Heart left ventricle (tissue), 16 donors: Measurements from ENCODE around the gene NOC3L. TPM values are rescaled to one million over a fixed set of nuclear protein-coding genes. Genes with fewer than 3 reads are reported as not detected.

Experiments
- ATAC-seq, 4 donors: fragments of 200-7000 bp; cut with Tn5 transposase; one replicate each; pipeline ENCODE4 v1.9.1; 2020 to 2022; ENCODE audit warnings: moderate library complexity in 4 of 4, mild to moderate bottlenecking in 3 of 4, moderate number of reproducible peaks in 1 of 4
- DNase-seq, 5 donors: peaks; one replicate each; pipeline ENCODE4 v3.0.0-alpha.2; 2020
- H3K27ac ChIP-seq, 12 donors: fragments of 200-600 bp; sonication (generic) in 4 of 12; one replicate each; pipeline versions ENCODE4 v1.5.0 to v1.8.0; 2016 to 2022; ENCODE audit warnings: mild to moderate bottlenecking in 2 of 12
- H3K27me3 ChIP-seq, 9 donors: fragments of 200-600 bp; sonication (generic) in 2 of 9; one replicate each; pipeline versions ENCODE4 v1.5.1 to v1.8.0; 2016 to 2022; ENCODE audit warnings: mild to moderate bottlenecking in 3 of 9
- H3K36me3 ChIP-seq, 9 donors: fragments of 200-600 bp; sonication (generic) in 2 of 9; one replicate each; pipeline versions ENCODE4 v1.5.0 to v1.8.0; 2018 to 2022; ENCODE audit warnings: mild to moderate bottlenecking in 2 of 9
- H3K4me1 ChIP-seq, 12 donors: fragments of 200-600 bp; sonication (generic) in 4 of 12; one replicate each; pipeline versions ENCODE4 v1.5.0 to v1.8.0; 2016 to 2022; ENCODE audit warnings: mild to moderate bottlenecking in 3 of 12
- H3K4me3 ChIP-seq, 12 donors: fragments of 200-600 bp; sonication (generic) in 4 of 12; one replicate each; pipeline versions ENCODE4 v1.5.0 to v1.8.0; 2017 to 2022; ENCODE audit warnings: mild to moderate bottlenecking in 9 of 12, moderate library complexity in 4 of 12
- H3K9me3 ChIP-seq, 12 donors: fragments of 200-600 bp; sonication (generic) in 4 of 12; one replicate each; pipeline versions ENCODE4 v1.5.0 to v1.8.0; 2016 to 2022; ENCODE audit warnings: mild to moderate bottlenecking in 1 of 12
- POLR2A ChIP-seq, 2 donors: fragments of 450-650 bp; IDR thresholded peaks; one replicate each; pipeline ENCODE4 v1.6.1; 2017; ENCODE audit warnings: antibody characterized with exemption in 2 of 2, mild to moderate bottlenecking in 2 of 2, moderate library complexity in 2 of 2
- WGBS, 4 donors: extraction: QIAGEN DNeasy Blood & Tissue Kit in 2 of 4; methylation state at CpG; one replicate each; pipeline versions ENCODE4 v1.1.5 to v1.1.7; 2013 to 2018; 5-methylcytosine and 5-hydroxymethylcytosine counted together
- intact Hi-C, 10 donors: fragments of 100-400 bp; cut with DNase I; formaldehyde crosslinking; loops; one replicate each; pipeline versions ENCODE4 v1.11.1 to v1.14.2; 2022
- polyA plus RNA-seq, 2 donors: library from polyadenylated mRNA; stranded (reverse); fragments of 200-250 nt; gene quantifications; one replicate each; pipeline ENCODE4 v1.2.3, GENCODE V29; 2013
- total RNA-seq, 9 donors: library from RNA; depleted of rRNA in 2 of 9; stranded (reverse); fragments of >200 nt in 2 of 9; fragmentation: NEBNext Ultra II Directional in 3 of 9; extraction: Animal tissue kit (Norgen Biotek cat#: 25700) in 3 of 9; gene quantifications; one replicate each; pipeline versions ENCODE4 v1.1.0 to v1.2.4, GENCODE V29; 2016 to 2023
- TF ChIP-seq, protein P1 (sequence below), 12 donors: fragments of 200-600 bp; sonication (generic) in 4 of 12; IDR thresholded peaks; one replicate each; pipeline versions ENCODE4 v1.5.0 to v1.8.0; 2018 to 2022; ENCODE audit warnings: antibody characterized with exemption in 12 of 12, mild to moderate bottlenecking in 5 of 12
- donor health status: ischemic (EF 13 %, LVEDD 7.1; RV severe dilation, severe dysfunction).
- donor health status: healthy with polysubstance abuse.
- donor health status: DM: no; HTN: yes; CAD: no.
- donor health status: DM: no; HTN: no; CAD: no.
- donor health status: ischemic (EF 25% LVEDD 6.9; RV normal size, moderate dysfunction).
- donor health status: ischemic (EF 25% LVEDD 5.7; RV mildly dilated, moderate dysfunction).
- donor health status: healthy.
- donor health status: DM: yes; HTN: yes; CAD: no.
- donor health status: ischemic (EF 35%, LVEDD 5.7; RV mildly dilated, moderate dysfunction).
- donor health status: nonischemic (EF 11% LVEDD 7.7; RV severe dilation, severe dysfunction).
- donor health status: DM: yes; HTN: yes; CAD: no.
- donor health status: PGD.
- donor health status: ischemic (EF 29% LVEDD 5.4; RV normal size, mild dysfunction).
- donor health status: nonischemic (EF 23%, LVEDD 6.1; RV moderate dilation, normal function).

NOC3L gene
- total and polyA plus RNA-seq, 11 donors: 2.2 to 12.0 (median 8.2) TPM

DNA sequence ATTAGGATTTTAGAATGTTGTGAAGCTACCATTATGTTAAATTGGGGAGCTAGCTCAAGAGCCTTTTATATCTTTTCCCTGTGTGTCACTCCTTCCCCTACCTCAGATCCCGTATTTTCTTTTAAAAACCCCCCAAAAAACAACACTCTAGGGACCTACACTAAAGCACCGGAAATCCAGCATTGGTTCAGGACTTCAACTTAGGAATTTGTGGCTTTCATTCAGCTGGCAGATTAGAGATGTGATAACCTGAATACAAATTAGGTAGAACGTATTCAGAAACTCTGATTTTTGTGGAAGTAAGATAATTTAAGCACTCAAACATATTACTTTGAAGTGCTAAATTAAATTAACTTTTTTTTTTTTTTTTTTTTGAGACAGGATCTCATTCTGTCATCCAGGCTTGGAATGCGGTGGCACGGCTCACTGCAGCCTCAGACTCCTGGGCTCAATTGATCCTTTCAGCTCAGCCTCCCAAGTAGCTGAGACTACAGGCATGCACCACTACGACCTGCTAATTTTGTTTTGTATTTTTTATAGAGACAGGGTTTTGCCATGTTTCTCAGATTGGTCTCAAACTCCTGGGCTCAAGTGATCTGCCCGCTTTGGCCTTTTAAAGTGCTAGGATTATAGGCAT, 46.4 kb upstream of the NOC3L start:
- no peak for TF ChIP-seq POLR2A (IDR thresholded peaks at IDR 0.05)
- TF ChIP-seq, protein P1, sequence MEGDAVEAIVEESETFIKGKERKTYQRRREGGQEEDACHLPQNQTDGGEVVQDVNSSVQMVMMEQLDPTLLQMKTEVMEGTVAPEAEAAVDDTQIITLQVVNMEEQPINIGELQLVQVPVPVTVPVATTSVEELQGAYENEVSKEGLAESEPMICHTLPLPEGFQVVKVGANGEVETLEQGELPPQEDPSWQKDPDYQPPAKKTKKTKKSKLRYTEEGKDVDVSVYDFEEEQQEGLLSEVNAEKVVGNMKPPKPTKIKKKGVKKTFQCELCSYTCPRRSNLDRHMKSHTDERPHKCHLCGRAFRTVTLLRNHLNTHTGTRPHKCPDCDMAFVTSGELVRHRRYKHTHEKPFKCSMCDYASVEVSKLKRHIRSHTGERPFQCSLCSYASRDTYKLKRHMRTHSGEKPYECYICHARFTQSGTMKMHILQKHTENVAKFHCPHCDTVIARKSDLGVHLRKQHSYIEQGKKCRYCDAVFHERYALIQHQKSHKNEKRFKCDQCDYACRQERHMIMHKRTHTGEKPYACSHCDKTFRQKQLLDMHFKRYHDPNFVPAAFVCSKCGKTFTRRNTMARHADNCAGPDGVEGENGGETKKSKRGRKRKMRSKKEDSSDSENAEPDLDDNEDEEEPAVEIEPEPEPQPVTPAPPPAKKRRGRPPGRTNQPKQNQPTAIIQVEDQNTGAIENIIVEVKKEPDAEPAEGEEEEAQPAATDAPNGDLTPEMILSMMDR (IDR thresholded peaks at IDR 0.05): no peak
- no peaks in the 10 kb centered on the region for H3K9me3 ChIP-seq
- DNase-seq: no peak
- intact Hi-C loops: no loop called here
- ATAC-seq: no peak
- H3K27me3 ChIP-seq: no peaks in the 10 kb centered on the region
- H3K27ac ChIP-seq: no peak overlapping the region
- 61 to 71% (median 66%) methylated on average over 7 of the region's 7 CpGs for WGBS, 4 donors
- H3K36me3 ChIP-seq: no peaks in the 10 kb centered on the region
- no peak overlapping the region for H3K4me3 ChIP-seq
- peaks cover 0 to 76% (median 26%) of the 10 kb centered on the region in 12 donors for H3K4me1 ChIP-seq

DNA sequence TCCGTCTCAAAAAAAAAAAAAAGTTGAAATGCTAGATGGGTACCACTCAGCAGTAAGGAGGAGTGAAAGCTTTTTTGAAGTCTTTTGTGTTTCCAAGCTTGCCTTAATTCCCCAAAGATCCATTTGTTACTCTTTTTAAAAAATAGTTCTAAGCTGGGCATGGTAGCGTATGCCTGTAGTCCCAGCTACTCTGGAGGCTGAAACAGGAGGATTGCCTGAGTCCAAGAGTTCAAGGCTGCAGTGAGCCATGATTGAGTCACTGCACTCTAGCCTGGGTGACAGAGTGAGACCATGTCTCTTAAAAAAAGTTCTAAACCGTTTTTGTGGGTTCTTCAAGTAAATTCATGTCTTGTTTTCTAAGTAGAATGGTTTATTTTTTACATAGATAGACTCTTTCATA, 44.9 kb upstream of the NOC3L start:
- intact Hi-C loops: no loop called here
- Histone ChIP-seq H3K36me3 (no peaks in the 10 kb centered on the region), H3K27me3 (peaks cover 0 to 3% (median 0%) of the 10 kb centered on the region in 9 donors), H3K9me3 (no peaks in the 10 kb centered on the region), H3K27ac (no peak overlapping the region), H3K4me3 (no peak overlapping the region), H3K4me1 (peaks cover 0 to 63% (median 26%) of the 10 kb centered on the region in 12 donors)
- WGBS, 4 donors: 81 to 87% (median 84%) methylated on average over 3 of the region's 3 CpGs
- DNase-seq (no peak), ATAC-seq (no peak)
- TF ChIP-seq POLR2A (IDR thresholded peaks at IDR 0.05): no peak
- TF ChIP-seq, protein P1 (IDR thresholded peaks at IDR 0.05): no peak

DNA sequence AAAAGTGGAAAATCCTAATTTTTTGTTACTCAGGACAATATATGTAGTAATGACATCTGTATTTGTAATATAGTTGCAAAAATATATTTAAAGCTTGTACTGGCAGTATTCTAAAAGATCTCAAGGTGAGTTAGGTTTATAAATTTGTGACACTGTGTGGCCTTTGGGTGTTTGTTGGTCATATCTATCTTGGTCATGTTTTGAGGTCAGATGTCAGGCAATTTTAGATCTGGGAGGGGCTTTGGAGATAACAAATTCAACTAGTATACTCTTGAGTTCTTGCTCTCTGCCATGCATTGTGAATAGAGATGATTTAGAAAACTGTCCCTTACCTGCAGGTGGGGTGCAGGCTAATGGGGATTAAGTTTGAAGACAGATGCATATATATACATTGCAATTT, 42.7 kb upstream of the NOC3L start:
- DNase-seq (no peak), ATAC-seq (no peak)
- H3K27me3 ChIP-seq: peaks cover 0 to 6% (median 0%) of the 10 kb centered on the region in 9 donors
- peaks cover 0 to 54% (median 20%) of the 10 kb centered on the region in 12 donors for H3K4me1 ChIP-seq
- peak overlapping the region in 4 of 12 donors; percentile 83 to 99 (median 97) for H3K4me3 ChIP-seq
- no peaks in the 10 kb centered on the region for H3K9me3 ChIP-seq
- no peak for TF ChIP-seq POLR2A (IDR thresholded peaks at IDR 0.05)
- TF ChIP-seq, protein P1 (IDR thresholded peaks at IDR 0.05): no peak
- no peak overlapping the region for H3K27ac ChIP-seq
- intact Hi-C loops: no loop called here
- no peaks in the 10 kb centered on the region for H3K36me3 ChIP-seq

DNA sequence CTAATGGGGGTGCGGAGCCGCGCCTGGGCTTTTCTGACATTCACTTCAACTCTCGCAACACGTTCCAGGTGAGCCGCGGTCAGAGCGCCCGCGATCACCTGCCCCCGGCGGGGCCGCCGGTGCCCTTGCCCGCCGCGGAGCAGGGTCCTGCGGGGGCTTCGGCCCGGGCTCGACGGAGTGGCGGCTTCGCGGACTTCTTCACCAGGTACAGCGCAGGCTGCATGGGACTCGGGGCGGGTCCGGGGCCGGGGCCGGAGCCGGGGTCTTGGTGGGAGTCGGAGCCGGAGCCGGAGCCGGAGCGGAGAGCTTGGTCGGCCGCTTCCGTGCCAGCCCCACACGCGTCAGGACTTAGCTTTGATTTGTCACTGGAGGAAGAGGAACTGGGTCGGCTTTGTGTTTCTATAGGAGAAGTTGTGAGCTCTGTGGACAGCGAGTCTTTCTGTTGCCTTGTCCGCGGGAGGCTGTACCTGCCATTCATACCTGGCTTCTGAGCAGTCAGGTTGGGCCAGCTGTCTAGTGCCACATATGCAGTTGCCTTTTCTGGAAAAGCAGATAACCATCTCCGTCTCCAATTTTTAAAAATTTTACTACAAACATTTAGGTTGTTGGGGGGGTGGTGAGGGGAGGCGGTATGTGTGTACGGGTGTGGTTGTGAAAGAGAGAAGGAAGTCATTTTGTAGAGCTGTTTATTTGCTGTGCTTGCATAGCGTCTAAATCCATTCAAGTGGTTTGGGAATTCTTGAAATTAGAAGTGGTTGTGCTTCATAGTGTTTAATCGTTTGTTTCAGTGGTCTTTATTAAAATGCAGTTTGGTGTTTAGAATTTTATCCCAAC, 40.9 kb upstream of the NOC3L start:
- Histone ChIP-seq H3K27ac (peak overlapping the region; percentile 84 to 99 (median 94)), H3K36me3 (no peaks in the 10 kb centered on the region), H3K9me3 (no peaks in the 10 kb centered on the region), H3K4me3 (peak overlapping the region; percentile 73 to 99 (median 87)), H3K4me1 (peaks cover 0 to 36% (median 17%) of the 10 kb centered on the region in 12 donors), H3K27me3 (peaks cover 0 to 6% (median 0%) of the 10 kb centered on the region in 9 donors)
- intact Hi-C loops: loop anchor here in 8 of 10 donors (2.0 to 5.0 kb wide), 5 partner anchors 36 to 41 kb away; partner anchors contain the start of gene NOC3L (in 7 of the 8)
- ATAC-seq: peak in 3 of 4 donors; percentile 43 to 58 (median 54)
- TF ChIP-seq, protein P1 (IDR thresholded peaks at IDR 0.05): no peak
- peak in 1 of 2 donors; percentile 26 for TF ChIP-seq POLR2A (IDR thresholded peaks at IDR 0.05)
- 1% methylated on average over 34 to 51 of the region's 51 CpGs for WGBS, 4 donors
- DNase-seq: peak; percentile 60 to 76 (median 66)
